HL-60 (cell line): ENCODE results near the gene ACKR4.
"Not testable (repeated sequence)": the region's sequence is repeated elsewhere in the genome, so short reads cannot be mapped to it uniquely, and the experiment has no call there.

Experiments
- DNase-seq, 2 experiments: peaks; one replicate each; pipeline ENCODE4 v3.0.0-alpha.2; 2010 to 2020; ENCODE audit warnings: low read depth in 1 of 2, low spot score in 1 of 2
- H3K27ac ChIP-seq: fragments of 250-450 bp; sonication (Bioruptor Pico); replicated peaks from 2 replicates; pipeline ENCODE4 v1.5.1; 2020; ENCODE audit warnings: mild to moderate bottlenecking, moderate library complexity
- H3K27me3 ChIP-seq: fragments of 250-450 bp; sonication (Bioruptor Pico); 2 replicates; pipeline ENCODE4 v1.5.1; 2021; ENCODE audit warnings: mild to moderate bottlenecking, moderate library complexity; ENCODE audit not compliant: insufficient read depth, poor library complexity, severe bottlenecking
- H3K4me3 ChIP-seq: replicated peaks from 2 replicates; pipeline ENCODE4 v1.5.1; 2011; ENCODE audit warnings: mild to moderate bottlenecking, control low read depth, low read length; ENCODE audit not compliant: insufficient read depth
- GABPA ChIP-seq: IDR thresholded peaks from 2 replicates; pipeline ENCODE4 v1.6.1; 2012; ENCODE audit warnings: low read depth
- POLR2AphosphoS5 ChIP-seq: IDR thresholded peaks from 2 replicates; pipeline ENCODE4 v1.6.1; 2012; ENCODE audit warnings: low read depth
- SPI1 ChIP-seq: IDR thresholded peaks from 2 replicates; pipeline ENCODE4 v1.6.1; 2012; ENCODE audit warnings: low read depth, mild to moderate bottlenecking, borderline replicate concordance
- TF ChIP-seq, protein P1 (sequence below): IDR thresholded peaks from one replicate; pipeline ENCODE4 v1.5.1; 2011; ENCODE audit warnings: low read length, control low read depth, inconsistent platforms; ENCODE audit not compliant: insufficient read depth
- TF ChIP-seq, protein P2 (sequence below): IDR thresholded peaks from 2 replicates; pipeline ENCODE4 v1.6.1; 2012; ENCODE audit warnings: low read depth; ENCODE audit not compliant: insufficient replicate concordance

ACKR4 gene

DNA sequence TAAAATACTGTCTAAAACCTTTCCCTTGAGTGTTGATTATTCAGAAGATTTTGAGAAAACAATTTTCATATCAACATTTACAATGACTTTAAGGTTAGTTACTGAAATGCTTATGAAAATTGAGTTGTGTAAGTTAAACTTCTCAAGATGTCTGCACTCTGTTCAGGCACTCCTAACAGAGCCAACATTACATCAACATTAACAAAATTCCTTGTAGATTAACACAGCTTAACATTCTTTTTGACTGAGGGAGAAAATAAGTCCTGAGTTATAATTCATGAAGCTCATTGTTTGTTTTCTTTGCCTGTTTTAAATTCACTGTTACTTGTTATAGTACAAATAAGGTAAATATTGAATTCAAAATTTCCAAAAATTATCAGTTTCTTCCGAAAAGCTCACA is 9.0 kb downstream of the ACKR4 start:
- no peak overlapping the region for H3K27ac ChIP-seq
- H3K27me3 ChIP-seq, result no peaks in the 10 kb centered on the region
- H3K4me3 ChIP-seq, result no peak overlapping the region
- TF ChIP-seq GABPA (no peak), POLR2AphosphoS5 (no peak), SPI1 (no peak)
- TF ChIP-seq, protein P1, sequence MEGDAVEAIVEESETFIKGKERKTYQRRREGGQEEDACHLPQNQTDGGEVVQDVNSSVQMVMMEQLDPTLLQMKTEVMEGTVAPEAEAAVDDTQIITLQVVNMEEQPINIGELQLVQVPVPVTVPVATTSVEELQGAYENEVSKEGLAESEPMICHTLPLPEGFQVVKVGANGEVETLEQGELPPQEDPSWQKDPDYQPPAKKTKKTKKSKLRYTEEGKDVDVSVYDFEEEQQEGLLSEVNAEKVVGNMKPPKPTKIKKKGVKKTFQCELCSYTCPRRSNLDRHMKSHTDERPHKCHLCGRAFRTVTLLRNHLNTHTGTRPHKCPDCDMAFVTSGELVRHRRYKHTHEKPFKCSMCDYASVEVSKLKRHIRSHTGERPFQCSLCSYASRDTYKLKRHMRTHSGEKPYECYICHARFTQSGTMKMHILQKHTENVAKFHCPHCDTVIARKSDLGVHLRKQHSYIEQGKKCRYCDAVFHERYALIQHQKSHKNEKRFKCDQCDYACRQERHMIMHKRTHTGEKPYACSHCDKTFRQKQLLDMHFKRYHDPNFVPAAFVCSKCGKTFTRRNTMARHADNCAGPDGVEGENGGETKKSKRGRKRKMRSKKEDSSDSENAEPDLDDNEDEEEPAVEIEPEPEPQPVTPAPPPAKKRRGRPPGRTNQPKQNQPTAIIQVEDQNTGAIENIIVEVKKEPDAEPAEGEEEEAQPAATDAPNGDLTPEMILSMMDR, result no peak
- TF ChIP-seq, protein P2, sequence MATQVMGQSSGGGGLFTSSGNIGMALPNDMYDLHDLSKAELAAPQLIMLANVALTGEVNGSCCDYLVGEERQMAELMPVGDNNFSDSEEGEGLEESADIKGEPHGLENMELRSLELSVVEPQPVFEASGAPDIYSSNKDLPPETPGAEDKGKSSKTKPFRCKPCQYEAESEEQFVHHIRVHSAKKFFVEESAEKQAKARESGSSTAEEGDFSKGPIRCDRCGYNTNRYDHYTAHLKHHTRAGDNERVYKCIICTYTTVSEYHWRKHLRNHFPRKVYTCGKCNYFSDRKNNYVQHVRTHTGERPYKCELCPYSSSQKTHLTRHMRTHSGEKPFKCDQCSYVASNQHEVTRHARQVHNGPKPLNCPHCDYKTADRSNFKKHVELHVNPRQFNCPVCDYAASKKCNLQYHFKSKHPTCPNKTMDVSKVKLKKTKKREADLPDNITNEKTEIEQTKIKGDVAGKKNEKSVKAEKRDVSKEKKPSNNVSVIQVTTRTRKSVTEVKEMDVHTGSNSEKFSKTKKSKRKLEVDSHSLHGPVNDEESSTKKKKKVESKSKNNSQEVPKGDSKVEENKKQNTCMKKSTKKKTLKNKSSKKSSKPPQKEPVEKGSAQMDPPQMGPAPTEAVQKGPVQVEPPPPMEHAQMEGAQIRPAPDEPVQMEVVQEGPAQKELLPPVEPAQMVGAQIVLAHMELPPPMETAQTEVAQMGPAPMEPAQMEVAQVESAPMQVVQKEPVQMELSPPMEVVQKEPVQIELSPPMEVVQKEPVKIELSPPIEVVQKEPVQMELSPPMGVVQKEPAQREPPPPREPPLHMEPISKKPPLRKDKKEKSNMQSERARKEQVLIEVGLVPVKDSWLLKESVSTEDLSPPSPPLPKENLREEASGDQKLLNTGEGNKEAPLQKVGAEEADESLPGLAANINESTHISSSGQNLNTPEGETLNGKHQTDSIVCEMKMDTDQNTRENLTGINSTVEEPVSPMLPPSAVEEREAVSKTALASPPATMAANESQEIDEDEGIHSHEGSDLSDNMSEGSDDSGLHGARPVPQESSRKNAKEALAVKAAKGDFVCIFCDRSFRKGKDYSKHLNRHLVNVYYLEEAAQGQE, result no peak
- no peak for DNase-seq

DNA sequence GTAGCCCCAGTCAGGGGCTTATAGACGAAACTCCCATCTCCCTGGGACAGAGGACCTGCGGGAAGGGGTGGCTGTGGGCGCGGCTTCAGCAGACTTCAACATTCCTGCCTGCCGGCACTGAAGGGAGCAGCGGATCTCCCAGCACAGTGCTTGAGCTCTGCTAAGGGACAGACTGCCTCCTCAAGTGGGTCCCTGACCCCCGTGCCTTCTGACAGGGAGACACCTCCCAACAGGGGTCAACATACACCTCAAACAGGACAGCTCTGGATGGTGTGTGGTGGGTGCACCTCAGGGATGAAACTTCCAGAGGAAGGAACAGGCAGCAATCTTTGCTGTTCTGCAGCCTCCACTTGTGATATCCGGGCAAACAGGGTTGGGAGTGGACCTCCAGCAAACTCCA is 9.6 kb downstream of the ACKR4 start:
- not testable (repeated sequence) for DNase-seq, H3K27ac ChIP-seq, H3K27me3 ChIP-seq, H3K4me3 ChIP-seq

DNA sequence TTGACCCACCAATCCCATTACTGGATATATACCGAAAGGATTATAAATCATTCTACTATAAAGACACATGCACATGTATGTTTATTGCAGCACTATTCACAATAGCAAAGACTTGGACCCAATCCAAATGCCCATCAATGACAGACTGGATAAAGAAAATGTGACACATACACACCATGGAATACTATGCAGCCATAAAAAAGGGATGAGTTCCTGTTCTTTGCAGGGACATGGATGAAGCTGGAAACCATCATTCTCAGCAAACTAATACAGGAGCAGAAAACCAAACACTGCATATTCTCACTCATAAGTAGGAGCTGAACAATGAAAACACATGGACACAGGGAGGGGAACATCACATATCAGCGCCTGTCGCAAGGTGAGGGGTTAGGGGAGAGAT is 18.2 kb downstream of the ACKR4 start:
- H3K27me3 ChIP-seq, H3K4me3 ChIP-seq, H3K27ac ChIP-seq, DNase-seq: not testable (repeated sequence)

DNA sequence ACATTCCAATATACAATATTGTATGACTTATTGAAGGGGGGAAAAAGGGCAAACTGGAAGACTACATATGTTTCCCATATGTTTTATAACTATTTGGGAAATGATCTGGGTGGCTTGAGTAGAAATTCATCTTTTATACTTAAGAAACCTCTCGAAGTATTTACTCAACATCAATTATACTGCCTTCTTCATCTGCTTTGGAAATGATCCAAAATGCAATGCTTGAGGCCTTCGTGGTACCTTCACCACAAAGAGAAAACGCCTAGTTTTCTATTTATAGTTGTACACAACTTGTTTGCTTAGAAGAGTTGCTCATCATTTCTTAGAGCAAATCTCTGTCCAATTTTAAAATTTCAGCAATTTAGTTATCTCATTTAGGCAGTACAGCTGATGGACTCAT is 18.8 kb downstream of the ACKR4 start:
- Histone ChIP-seq H3K27ac (no peak overlapping the region), H3K27me3 (no peaks in the 10 kb centered on the region), H3K4me3 (no peak overlapping the region)
- DNase-seq, result no peak
- TF ChIP-seq SPI1 (no peak), POLR2AphosphoS5 (no peak), GABPA (no peak)
- TF ChIP-seq, protein P1, result no peak
- TF ChIP-seq, protein P2, result no peak

DNA sequence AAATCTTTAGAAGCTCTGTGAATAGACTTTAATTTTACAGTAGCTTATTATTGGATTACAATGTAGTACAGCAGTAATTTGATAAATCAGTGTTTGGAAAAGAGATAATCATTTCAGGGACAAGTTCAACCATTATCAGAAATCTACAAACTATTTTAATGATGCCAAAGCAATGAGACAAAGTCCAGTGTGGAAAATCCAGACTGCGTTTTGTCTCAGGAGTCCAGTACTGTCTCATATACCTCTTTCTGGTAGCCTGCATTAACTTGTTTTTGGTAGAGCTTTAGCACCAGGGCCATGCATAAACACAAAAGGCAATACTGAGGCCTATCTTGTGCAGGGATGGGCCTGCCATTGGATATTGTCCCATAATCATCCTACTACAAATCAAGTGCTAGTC is 19.7 kb downstream of the ACKR4 start:
- no peak for DNase-seq
- H3K27ac ChIP-seq, result no peak overlapping the region
- no peaks in the 10 kb centered on the region for H3K27me3 ChIP-seq
- TF ChIP-seq, protein P1, result no peak
- no peak overlapping the region for H3K4me3 ChIP-seq
